MM.1S (cell line): ENCODE data around the gene CFP.

Source experiments
- DNase-seq: peaks from one replicate; pipeline ENCODE4 v3.0.0-alpha.2; 2015
- H2AFZ ChIP-seq: fragments of 300-600 bp; sonication (generic); 2 replicates; pipeline ENCODE4 v1.6.0; 2016; ENCODE audit warnings: antibody characterized with exemption, low read length
- H3F3A ChIP-seq: fragments of 300-600 bp; sonication (generic); 2 replicates; pipeline ENCODE4 v1.6.1; 2016; ENCODE audit warnings: mild to moderate bottlenecking, antibody characterized with exemption, low read length, moderate library complexity, mixed read lengths; ENCODE audit not compliant: insufficient read depth
- H3K27ac ChIP-seq: fragments of 300-600 bp; sonication (generic); 2 replicates; pipeline ENCODE4 v1.5.1; 2016; ENCODE audit warnings: mild to moderate bottlenecking, low read length
- H3K27me3 ChIP-seq: fragments of 300-600 bp; sonication (generic); replicated peaks from 2 replicates; pipeline ENCODE4 v1.6.0; 2016; ENCODE audit warnings: low read length; ENCODE audit not compliant: insufficient read depth
- H3K36me3 ChIP-seq: fragments of 300-600 bp; sonication (generic); replicated peaks from 2 replicates; pipeline ENCODE4 v1.6.1; 2016; ENCODE audit warnings: mild to moderate bottlenecking, low read length, mixed read lengths; ENCODE audit not compliant: insufficient read depth
- H3K4me1 ChIP-seq: fragments of 300-600 bp; sonication (generic); 2 replicates; pipeline ENCODE4 v1.6.1; 2016; ENCODE audit warnings: low read length, mixed read lengths
- H3K4me2 ChIP-seq: fragments of 300-600 bp; sonication (generic); 2 replicates; pipeline ENCODE4 v1.6.0; 2016; ENCODE audit warnings: low read depth, low read length
- H3K4me3 ChIP-seq: fragments of 300-600 bp; sonication (generic); 2 replicates; pipeline ENCODE4 v1.5.1; 2016; ENCODE audit warnings: low read length, mixed read lengths
- H3K79me2 ChIP-seq: fragments of 300-600 bp; sonication (generic); 2 replicates; pipeline ENCODE4 v1.6.1; 2016; ENCODE audit warnings: mixed run types, low read length, mixed read lengths
- H3K9ac ChIP-seq: fragments of 300-600 bp; sonication (generic); 2 replicates; pipeline ENCODE4 v1.6.1; 2016; ENCODE audit warnings: low read length, mixed read lengths
- H3K9me2 ChIP-seq: fragments of 300-600 bp; sonication (generic); replicated peaks from 2 replicates; pipeline ENCODE4 v1.6.1; 2016; ENCODE audit warnings: mild to moderate bottlenecking, low read length, mixed read lengths; ENCODE audit not compliant: insufficient read depth
- H3K9me3 ChIP-seq: fragments of 300-600 bp; sonication (generic); replicated peaks from 2 replicates; pipeline ENCODE4 v1.6.1; 2016; ENCODE audit warnings: mild to moderate bottlenecking, low read length, mixed read lengths; ENCODE audit not compliant: insufficient read depth
- H4K20me1 ChIP-seq: fragments of 300-600 bp; sonication (generic); 2 replicates; pipeline ENCODE4 v1.6.1; 2016; ENCODE audit warnings: mild to moderate bottlenecking, low read length, moderate library complexity, mixed read lengths; ENCODE audit not compliant: insufficient read depth
- CTCF ChIP-seq: fragments of 300-600 bp; sonication (generic); IDR thresholded peaks from 2 replicates; pipeline ENCODE4 v1.5.1; 2016; ENCODE audit warnings: antibody characterized with exemption, low read length, mixed read lengths
- EZH2 ChIP-seq: fragments of 300-600 bp; sonication (generic); optimal IDR thresholded peaks from 2 replicates; pipeline ENCODE3; 2017; ENCODE audit warnings: low read depth, mild to moderate bottlenecking, antibody characterized with exemption, low read length, mixed read lengths
- EZH2phosphoT487 ChIP-seq: fragments of 300-600 bp; sonication (generic); IDR thresholded peaks from 2 replicates; pipeline ENCODE4 v1.6.1; 2018; ENCODE audit warnings: antibody characterized with exemption, low read length

Gene CFP

GRCh38 chrX:47651043-47651905 lies 21.5 kb upstream of the CFP start:
- DNase-seq: no peak
- no peaks in the 10 kb centered on the region for H3K4me1 ChIP-seq
- H3K4me2 ChIP-seq: peak overlapping the region; percentile 82
- H3K27me3 ChIP-seq: no peaks in the 10 kb centered on the region
- H2AFZ ChIP-seq: 0 out of 2 replicates have a peak overlapping the region, but pooled peaks have one; percentile 19
- H4K20me1 ChIP-seq: no peaks in the 10 kb centered on the region
- H3K27ac ChIP-seq: peak overlapping the region; percentile 63; the same call in 1 of the 2 replicates
- peaks cover 31% of the 10 kb centered on the region for H3K79me2 ChIP-seq
- peaks cover 9% of the 10 kb centered on the region for H3F3A ChIP-seq
- H3K9me3 ChIP-seq: no peaks in the 10 kb centered on the region
- no peaks in the 10 kb centered on the region for H3K9me2 ChIP-seq
- TF ChIP-seq EZH2 (no peak), EZH2phosphoT487 (no peak), CTCF (no peak)
- 0 out of 2 replicates have a peak, but pooled peaks cover 3% of the 10 kb centered on the region for H3K36me3 ChIP-seq
- H3K4me3 ChIP-seq: peak overlapping the region; percentile 62
- peak overlapping the region; percentile 46; the same call in 1 of the 2 replicates for H3K9ac ChIP-seq

- Histone ChIP-seq H3K27ac (peak within 1 kb of the TSS; percentile 63; the same call in 1 of the 2 replicates), H3F3A (peaks cover 9% of the 10 kb centered on the region), H3K9ac (peak within 1 kb of the TSS; percentile 82), H3K4me2 (peak within 1 kb of the TSS; percentile 82), H3K9me3 (no peaks in the 10 kb centered on the region), H3K9me2 (no peaks in the 10 kb centered on the region), H2AFZ (0 out of 2 replicates have a peak within 1 kb of the TSS, but pooled peaks have one; percentile 56), H3K4me3 (peak within 1 kb of the TSS; percentile 84), H4K20me1 (no peaks in the 10 kb centered on the region), H3K36me3 (no peaks in the 10 kb centered on the region), H3K79me2 (peaks cover 31% of the 10 kb centered on the region), H3K27me3 (no peaks in the 10 kb centered on the region), H3K4me1 (no peaks in the 10 kb centered on the region)
- TF ChIP-seq EZH2 (no peak), CTCF (no peak), EZH2phosphoT487 (no peak)
- peak; percentile 95 for DNase-seq
Measured at GRCh38 chrX:47650164-47651042, 20.7 kb upstream of the CFP start, which contains the start of gene ELK1. TSS of gene ELK1 (minus strand) at chrX:47650563. CDS start at chrX:47641441, 9,122 bp downstream.

- TF ChIP-seq CTCF: no peak
- no peak for TF ChIP-seq EZH2
- no peak for TF ChIP-seq EZH2phosphoT487
- Histone ChIP-seq H3K9me3 (no peaks in the 10 kb centered on the region), H3K9ac (no peak overlapping the region; the same call in 1 of the 2 replicates), H3K4me2 (peak overlapping the region; percentile 59), H3K79me2 (peaks cover 33% of the 10 kb centered on the region), H3F3A (peaks cover 9% of the 10 kb centered on the region), H4K20me1 (no peaks in the 10 kb centered on the region), H3K4me3 (peak overlapping the region; percentile 84; the same call in 1 of the 2 replicates), H2AFZ (no peak overlapping the region), H3K36me3 (no peaks in the 10 kb centered on the region), H3K27ac (no peak overlapping the region), H3K4me1 (no peaks in the 10 kb centered on the region), H3K9me2 (no peaks in the 10 kb centered on the region), H3K27me3 (no peaks in the 10 kb centered on the region)
- no peak for DNase-seq
Measured at GRCh38 chrX:47649781-47650163, 20.0 kb upstream of the CFP start.
